WTC11 (cell line): ENCODE results near the gene SMARCE1. TPM values are rescaled to one million over a fixed set of nuclear protein-coding genes. Genes with fewer than 3 reads are reported as not detected.

Experiments
- ATAC-seq: fragments of 200-7000 bp; cut with Tn5 transposase; 2 replicates; pipeline ENCODE4 v1.10.0; 2021; ENCODE audit warnings: mild to moderate bottlenecking, moderate library complexity
- CTCF ChIA-PET: fragments of 300-600 bp; sonication (Branson Sonifier 250); formaldehyde crosslinking; loops from one replicate; lab custom pipeline; 2021; ENCODE audit warnings: antibody characterized with exemption; lab: Charles Lee
- POLR2A ChIA-PET: fragments of 350-600 bp; sonication (Branson Sonifier 250); formaldehyde crosslinking; loops from one replicate; lab custom pipeline; 2021; ENCODE audit warnings: antibody characterized with exemption; lab: Charles Lee
- DNase-seq: peaks from one replicate; pipeline ENCODE4 v3.0.0; 2021; ENCODE audit warnings: low spot score
- H3K27ac Mint-ChIP-seq: 2 replicates; pipeline ENCODE4 v1.8.0; 2021; ENCODE audit warnings: mixed read lengths
- H3K27me3 Mint-ChIP-seq: 2 replicates; pipeline ENCODE4 v1.8.0; 2021; ENCODE audit warnings: low read depth, mild to moderate bottlenecking, moderate library complexity, mixed read lengths
- H3K36me3 Mint-ChIP-seq: 2 replicates; pipeline ENCODE4 v1.8.0; 2021; ENCODE audit warnings: mixed read lengths
- H3K4me1 Mint-ChIP-seq: 2 replicates; pipeline ENCODE4 v1.8.0; 2022; ENCODE audit warnings: mixed read lengths
- H3K4me3 Mint-ChIP-seq: 2 replicates; pipeline ENCODE4 v1.8.0; 2021; ENCODE audit warnings: mild to moderate bottlenecking, moderate library complexity, mixed read lengths
- H3K9me3 Mint-ChIP-seq: 2 replicates; pipeline ENCODE4 v1.8.0; 2021; ENCODE audit warnings: mixed read lengths
- ATF2 ChIP-seq: sonication (generic); formaldehyde crosslinking; IDR thresholded peaks from 2 replicates; pipeline ENCODE4 v1.8.1; 2022; ENCODE audit warnings: low read depth, missing genetic modification reagents, borderline replicate concordance
- E2F4 ChIP-seq: sonication (generic); formaldehyde crosslinking; IDR thresholded peaks from 2 replicates; pipeline ENCODE4 v1.8.1; 2022; ENCODE audit warnings: low read depth, mild to moderate bottlenecking, moderate library complexity, missing genetic modification reagents, borderline replicate concordance
- ETV6 ChIP-seq: sonication (generic); formaldehyde crosslinking; IDR thresholded peaks from 2 replicates; pipeline ENCODE4 v1.8.1; 2022; ENCODE audit warnings: mild to moderate bottlenecking, missing genetic modification reagents
- FOXJ3 ChIP-seq: sonication (generic); formaldehyde crosslinking; IDR thresholded peaks from 2 replicates; pipeline ENCODE4 v1.9.0; 2021; ENCODE audit warnings: missing genetic modification reagents, mild to moderate bottlenecking, borderline replicate concordance
- GRHL2 ChIP-seq: fragments of 250-450 bp; sonication (Bioruptor Pico); IDR thresholded peaks from 2 replicates; pipeline ENCODE4 v1.8.0; 2022; ENCODE audit warnings: mild to moderate bottlenecking, moderate library complexity; ENCODE audit not compliant: insufficient replicate concordance, severe bottlenecking
- JAZF1 ChIP-seq: fragments of 250-450 bp; sonication (Bioruptor Pico); IDR thresholded peaks from 2 replicates; pipeline ENCODE4 v1.9.0; 2021; ENCODE audit warnings: moderate library complexity, mild to moderate bottlenecking, inconsistent platforms
- MLX ChIP-seq: sonication (generic); formaldehyde crosslinking; IDR thresholded peaks from 2 replicates; pipeline ENCODE4 v1.8.1; 2023; ENCODE audit warnings: mild to moderate bottlenecking, missing genetic modification reagents, moderate library complexity
- NFE2L1 ChIP-seq: sonication (generic); formaldehyde crosslinking; IDR thresholded peaks from 2 replicates; pipeline ENCODE4 v1.8.1; 2023; ENCODE audit warnings: missing genetic modification reagents
- NFYB ChIP-seq: sonication (generic); formaldehyde crosslinking; conservative IDR thresholded peaks from 2 replicates; pipeline ENCODE4 v1.8.0; 2022; ENCODE audit warnings: low read depth, missing genetic modification reagents
- NR2C2 ChIP-seq: sonication (generic); formaldehyde crosslinking; IDR thresholded peaks from 2 replicates; pipeline ENCODE4 v1.8.0; 2022; ENCODE audit warnings: mild to moderate bottlenecking, missing genetic modification reagents
- PRDM15 ChIP-seq: sonication (generic); formaldehyde crosslinking; IDR thresholded peaks from 2 replicates; pipeline ENCODE4 v1.8.0; 2022; ENCODE audit warnings: missing genetic modification reagents
- PRRX2 ChIP-seq: fragments of 250-450 bp; sonication (Bioruptor Pico); IDR thresholded peaks from 2 replicates; pipeline ENCODE4 v1.8.0; 2021; ENCODE audit warnings: mild to moderate bottlenecking
- RELA ChIP-seq: sonication (generic); formaldehyde crosslinking; IDR thresholded peaks from 2 replicates; pipeline ENCODE4 v1.8.1; 2022; ENCODE audit warnings: missing genetic modification reagents, mild to moderate bottlenecking, borderline replicate concordance
- SMAD3 ChIP-seq: sonication (generic); formaldehyde crosslinking; IDR thresholded peaks from 2 replicates; pipeline ENCODE4 v1.8.0; 2022; ENCODE audit warnings: missing genetic modification reagents, mild to moderate bottlenecking, borderline replicate concordance
- SOX15 ChIP-seq: fragments of 250-450 bp; sonication (Bioruptor Pico); IDR thresholded peaks from 2 replicates; pipeline ENCODE4 v1.9.0; 2021; ENCODE audit warnings: mild to moderate bottlenecking
- USF2 ChIP-seq: sonication (generic); formaldehyde crosslinking; IDR thresholded peaks from 2 replicates; pipeline ENCODE4 v1.8.1; 2023; ENCODE audit warnings: mild to moderate bottlenecking, missing genetic modification reagents, moderate library complexity
- ZBTB43 ChIP-seq: sonication (generic); formaldehyde crosslinking; IDR thresholded peaks from 2 replicates; pipeline ENCODE4 v1.8.1; 2023; ENCODE audit warnings: mild to moderate bottlenecking, missing genetic modification reagents
- ZNF232 ChIP-seq: sonication (generic); formaldehyde crosslinking; IDR thresholded peaks from 2 replicates; pipeline ENCODE4 v1.8.0; 2022; ENCODE audit warnings: mild to moderate bottlenecking, missing genetic modification reagents
- ZNF416 ChIP-seq: fragments of 250-450 bp; sonication (Bioruptor Pico); IDR thresholded peaks from 2 replicates; pipeline ENCODE4 v1.9.0; 2021; ENCODE audit warnings: mild to moderate bottlenecking, inconsistent platforms
- ZNF423 ChIP-seq: fragments of 250-450 bp; sonication (Bioruptor Pico); IDR thresholded peaks from 2 replicates; pipeline ENCODE4 v2.1.2; 2022; ENCODE audit warnings: mild to moderate bottlenecking, moderate library complexity
- total RNA-seq: library from RNA; stranded (reverse); gene quantifications from 3 replicates; pipeline ENCODE4 v1.2.3, GENCODE V29; 2021

Gene SMARCE1
- total RNA-seq, 1 experiment from 2014 or later: 109 TPM

- TF ChIP-seq ATF2 (CRISPR knock-in tag) (no peak), PRRX2 (CRISPR knock-in tag) (no peak), NFE2L1 (no peak)
Measured at GRCh38 chr17:40617678-40618240, 29.9 kb downstream of the SMARCE1 start (continued).

GRCh38 chr17:40616592-40616991 is 31.0 kb downstream of the SMARCE1 start:
- ChIA-PET POLR2A (no interaction called here), CTCF (interaction anchor here (1.0 to 3.8 kb wide), 7 partner anchors 8 to 186 kb away, joined by 3 to 28 read pairs (median 14); partner anchors contain the start of gene SMARCE1)
- DNase-seq: no peak

More at GRCh38 chr17:40616592-40616991, 31.0 kb downstream of the SMARCE1 start:
- ATAC-seq: no peak
- Mint-ChIP-seq H3K27ac (no peak overlapping the region), H3K36me3 (no peaks in the 10 kb centered on the region), H3K9me3 (no peaks in the 10 kb centered on the region), H3K4me1 (peaks cover 5% of the 10 kb centered on the region), H3K4me3 (no peak overlapping the region), H3K27me3 (peaks cover 6% of the 10 kb centered on the region; the same call in 1 of the 2 replicates)
- no peak for TF ChIP-seq ZBTB43 (CRISPR knock-in tag)
- TF ChIP-seq ETV6 (CRISPR knock-in tag): no peak
- TF ChIP-seq JAZF1 (CRISPR knock-in tag): no peak
- no peak for TF ChIP-seq SOX15
- no peak for TF ChIP-seq E2F4
- TF ChIP-seq ZNF232 (CRISPR knock-in tag): no peak
- no peak for TF ChIP-seq USF2
- TF ChIP-seq GRHL2 (CRISPR knock-in tag): no peak
- no peak for TF ChIP-seq FOXJ3
- no peak for TF ChIP-seq RELA (CRISPR knock-in tag)
- TF ChIP-seq PRDM15 (CRISPR knock-in tag): no peak
- no peak for TF ChIP-seq ZNF423 (CRISPR knock-in tag)
- TF ChIP-seq NFYB: no peak
- no peak for TF ChIP-seq ZNF416
- TF ChIP-seq NR2C2 (CRISPR knock-in tag): no peak
- no peak for TF ChIP-seq SMAD3
- no peak for TF ChIP-seq MLX (CRISPR knock-in tag)
